Measurements from ENCODE around the gene MAPRE2. TPM values are rescaled to one million over a fixed set of nuclear protein-coding genes. Genes with fewer than 3 reads are reported as not detected.
"Not testable (repeated sequence)": the region's sequence is repeated elsewhere in the genome, so short reads cannot be mapped to it uniquely, and the experiment has no call there.

Gene MAPRE2
- total RNA-seq, 1 experiment from 2014 or later = 2.8 TPM

- no peaks in the 10 kb centered on the region for H3K79me2 ChIP-seq (ENCODE audit: low read length)
- no TSS peak for BruUV-seq (replicated peaks)
- no peaks in the 10 kb centered on the region for H3K4me1 ChIP-seq (ENCODE audit: insufficient read depth, low read length)
- H3K9me2 ChIP-seq (replicated peaks; ENCODE audit: low read length) = no peaks in the 10 kb centered on the region
- H3K4me2 ChIP-seq (ENCODE audit: low read length) = no peak overlapping the region
- DNase-seq = no peak
- no peak overlapping the region for H2AFZ ChIP-seq (ENCODE audit: low read length)
- no peak for ATAC-seq
- ChIA-PET CTCF (no interaction called here), POLR2A (ENCODE audit: unreplicated experiment) (no interaction called here)
- no peak overlapping the region for H3K4me3 ChIP-seq (ENCODE audit: low read length)
- no peaks in the 10 kb centered on the region for H3F3A ChIP-seq (ENCODE audit: low read length, unreplicated experiment)
- no peak overlapping the region for H3K9ac ChIP-seq (ENCODE audit: low read length)
- intact Hi-C loops (cut with micrococcal nuclease) = no loop called here
- H4K20me1 ChIP-seq (ENCODE audit: low read length) = no peaks in the 10 kb centered on the region
- TF ChIP-seq EZH2phosphoT487 (IDR thresholded peaks at IDR 0.05; ENCODE audit: borderline replicate concordance, low read length) (no peak), CTCF (conservative IDR thresholded peaks at IDR 0.05; ENCODE audit: low read depth, low read length) (no peak), EZH2 (IDR thresholded peaks at IDR 0.05; ENCODE audit: low read length, unreplicated experiment) (no peak)
- H3K36me3 ChIP-seq (ENCODE audit: low read depth, low read length) = no peaks in the 10 kb centered on the region
- no peaks in the 10 kb centered on the region for H3K27me3 ChIP-seq (ENCODE audit: low read length)
- no peak overlapping the region for H3K27ac ChIP-seq (ENCODE audit: low read length)
- H3K9me3 ChIP-seq (ENCODE audit: low read length) = no peaks in the 10 kb centered on the region
These were observed 126.6 kb downstream of the MAPRE2 start for GRCh38 chr18:35167857-35168256.

GRCh38 chr18:35170323-35170722 is 129.1 kb downstream of the MAPRE2 start:
- H3K4me3 ChIP-seq (ENCODE audit: low read length); H3K27ac ChIP-seq (ENCODE audit: low read length); H3F3A ChIP-seq (ENCODE audit: low read length, unreplicated experiment); H3K4me2 ChIP-seq (ENCODE audit: low read length); H3K9me3 ChIP-seq (ENCODE audit: low read length); intact Hi-C loops (cut with micrococcal nuclease); H3K27me3 ChIP-seq (ENCODE audit: low read length); H4K20me1 ChIP-seq (ENCODE audit: low read length); H3K79me2 ChIP-seq (ENCODE audit: low read length); H3K9ac ChIP-seq (ENCODE audit: low read length); H3K4me1 ChIP-seq (ENCODE audit: insufficient read depth, low read length); CTCF ChIA-PET; POLR2A ChIA-PET (ENCODE audit: unreplicated experiment); H3K9me2 ChIP-seq (replicated peaks; ENCODE audit: low read length); H2AFZ ChIP-seq (ENCODE audit: low read length); BruUV-seq (replicated peaks); DNase-seq; ATAC-seq; H3K36me3 ChIP-seq (ENCODE audit: low read depth, low read length): not testable (repeated sequence)

- Histone ChIP-seq H3K9me3 (ENCODE audit: low read length) (no peaks in the 10 kb centered on the region), H3K27me3 (ENCODE audit: low read length) (no peaks in the 10 kb centered on the region), H3K9ac (ENCODE audit: low read length) (no peak overlapping the region), H3K27ac (ENCODE audit: low read length) (no peak overlapping the region), H3K4me3 (ENCODE audit: low read length) (no peak overlapping the region), H3K36me3 (ENCODE audit: low read depth, low read length) (no peaks in the 10 kb centered on the region), H3K4me1 (ENCODE audit: insufficient read depth, low read length) (no peaks in the 10 kb centered on the region), H3F3A (ENCODE audit: low read length, unreplicated experiment) (no peaks in the 10 kb centered on the region), H2AFZ (ENCODE audit: low read length) (no peak overlapping the region), H4K20me1 (ENCODE audit: low read length) (no peaks in the 10 kb centered on the region), H3K9me2 (replicated peaks; ENCODE audit: low read length) (no peaks in the 10 kb centered on the region), H3K79me2 (ENCODE audit: low read length) (no peaks in the 10 kb centered on the region), H3K4me2 (ENCODE audit: low read length) (no peak overlapping the region)
- TF ChIP-seq CTCF (conservative IDR thresholded peaks at IDR 0.05; ENCODE audit: low read depth, low read length) (no peak), EZH2 (IDR thresholded peaks at IDR 0.05; ENCODE audit: low read length, unreplicated experiment) (no peak), EZH2phosphoT487 (IDR thresholded peaks at IDR 0.05; ENCODE audit: borderline replicate concordance, low read length) (no peak)
- no TSS peak for BruUV-seq (replicated peaks)
- CTCF ChIA-PET = no interaction called here
- no peak for DNase-seq
- ATAC-seq = peak; percentile 20; the same call in 1 of the 2 replicates
- POLR2A ChIA-PET (ENCODE audit: unreplicated experiment) = no interaction called here
- intact Hi-C loops (cut with micrococcal nuclease) = no loop called here
These were observed 130.2 kb downstream of the MAPRE2 start for GRCh38 chr18:35171315-35171987.
